NCI-H2171 treated with DMSO at 0.1 percent for 48 hours (cell line): ENCODE measurements around the gene MRPL45.

Source experiments
- DNase-seq: peaks from one replicate; lab custom pipeline; 2025; lab: John Stamatoyannopoulos, UW

Gene MRPL45

DNA sequence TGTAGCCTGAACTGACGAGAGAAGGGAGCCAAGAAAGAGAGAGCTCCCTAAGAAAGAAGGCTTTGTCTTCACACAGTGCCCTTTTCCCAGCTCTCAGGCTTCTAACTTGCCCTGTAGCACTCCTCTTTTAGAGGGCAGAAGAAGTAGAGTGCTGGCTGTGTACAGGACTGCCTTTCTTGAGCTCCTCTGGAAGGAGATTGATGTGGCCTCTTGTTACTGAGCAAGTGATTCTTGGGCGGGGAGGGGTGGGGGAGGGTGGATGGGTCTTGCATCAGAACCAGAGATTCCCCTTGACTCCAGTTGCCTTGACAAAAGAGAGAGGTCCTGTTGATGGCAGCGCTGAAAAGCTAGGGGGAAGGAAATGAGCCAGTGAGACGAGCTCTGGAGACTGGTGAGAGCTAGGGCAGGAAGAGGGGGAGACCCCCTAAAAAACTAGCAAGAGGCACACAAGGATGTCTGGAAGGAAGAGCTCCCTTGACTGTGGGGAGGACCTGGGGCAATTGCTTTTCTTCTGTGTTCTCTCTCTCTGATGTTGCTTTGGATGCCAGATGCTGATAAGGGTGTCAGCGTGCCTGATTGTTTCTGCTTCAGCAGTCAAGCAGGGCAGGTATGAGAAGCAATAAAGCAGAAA is 28.4 kb downstream of the MRPL45 start:
- DNase-seq: peak; percentile 90

DNA sequence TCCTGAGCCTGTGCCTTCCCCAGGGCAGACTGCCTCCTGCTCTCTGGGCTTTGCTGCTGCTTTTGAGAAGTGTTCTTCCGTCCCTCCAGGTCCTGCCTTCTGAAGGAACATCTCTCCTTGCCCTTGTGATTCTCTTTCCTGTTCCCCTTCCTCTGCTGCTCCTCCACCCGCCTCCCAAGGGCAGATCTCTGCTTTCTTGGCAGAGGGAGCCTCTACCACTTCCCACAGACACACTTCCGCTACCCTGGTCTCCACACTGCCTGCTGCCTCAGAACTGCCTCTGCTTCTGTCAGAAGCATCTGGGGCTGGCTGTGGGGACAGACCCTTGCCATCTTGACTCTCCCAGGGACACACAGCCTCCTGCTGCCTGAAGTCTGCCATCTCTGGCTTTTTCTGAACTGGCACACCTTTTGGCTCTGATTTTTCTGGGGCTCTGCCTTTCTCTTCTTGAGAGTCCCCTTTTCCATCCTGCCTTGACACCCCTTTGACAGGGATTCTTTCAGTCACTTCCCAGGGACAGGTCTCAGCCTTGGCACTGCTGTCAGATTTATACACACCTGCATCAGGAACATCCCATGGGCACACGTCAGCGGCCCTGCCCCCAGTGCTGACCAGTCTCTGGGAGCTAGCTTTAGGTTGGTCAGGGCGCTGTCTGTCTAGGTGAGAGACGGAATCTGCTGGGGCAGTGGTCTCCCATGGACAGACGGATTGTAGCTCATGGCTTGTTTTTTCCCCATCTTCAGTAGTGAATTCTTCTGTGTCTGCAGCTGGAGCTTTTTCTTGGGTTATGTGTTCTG is 30.2 kb downstream of the MRPL45 start:
- peak; percentile 37 for DNase-seq

DNA sequence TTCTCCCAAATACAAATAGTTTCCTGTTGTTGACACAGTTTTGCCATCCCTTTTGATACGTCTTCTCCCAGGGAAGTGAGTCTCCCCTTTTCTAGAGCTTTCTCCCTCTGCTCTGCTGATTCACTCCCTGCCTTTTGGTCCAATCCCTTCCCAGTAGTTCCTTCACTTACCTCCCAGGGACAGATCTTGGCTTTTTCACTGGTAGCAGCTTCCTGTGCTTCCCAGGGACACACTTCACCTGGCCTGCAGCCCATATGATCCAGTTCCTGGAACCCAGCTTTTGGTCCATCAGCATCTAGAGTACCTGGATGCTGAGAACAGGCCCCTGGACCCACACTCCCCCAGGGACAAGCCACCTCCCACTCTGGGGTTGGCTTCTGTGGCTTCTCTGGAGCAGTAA is 31.0 kb downstream of the MRPL45 start:
- DNase-seq: no peak

DNA sequence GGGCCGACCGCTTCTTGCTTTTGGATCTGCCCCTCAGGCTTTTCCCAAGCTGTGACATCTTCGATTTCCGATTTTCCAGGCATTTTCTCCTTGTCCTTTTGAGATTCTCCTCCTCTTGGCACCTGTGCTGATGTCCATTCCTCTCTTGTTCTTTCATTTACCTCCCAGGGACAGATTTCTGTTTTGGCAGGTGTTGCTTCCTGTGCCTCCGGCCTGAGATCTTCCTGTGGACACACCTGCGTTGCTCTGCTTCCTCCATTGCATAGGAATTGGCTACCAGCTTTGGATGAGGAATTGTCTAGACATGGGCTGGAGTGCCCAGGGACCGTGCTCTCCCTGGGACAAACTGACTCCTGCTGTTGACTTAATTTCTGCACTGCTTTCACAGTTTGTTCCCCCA is 31.7 kb downstream of the MRPL45 start:
- DNase-seq: no peak

DNA sequence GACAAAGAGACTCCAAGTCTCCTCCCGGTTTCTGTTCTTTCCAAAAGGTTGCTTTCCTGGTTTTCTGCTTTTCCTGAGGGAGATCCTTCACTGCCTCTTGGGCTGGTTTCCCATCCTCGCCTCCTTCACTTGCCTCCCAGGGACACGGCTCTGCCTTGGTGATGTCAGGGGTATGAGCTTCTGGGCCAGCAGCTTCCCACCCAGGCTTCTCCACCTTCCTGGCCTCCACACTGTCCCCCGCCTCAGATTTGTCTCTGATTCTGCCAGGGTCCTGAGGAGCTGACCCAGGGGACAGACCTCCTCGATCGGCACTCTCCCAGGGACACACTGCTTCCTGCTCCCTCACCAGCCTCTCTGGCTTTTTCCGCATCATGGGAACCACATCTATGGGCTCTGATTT is 32.3 kb downstream of the MRPL45 start:
- DNase-seq: no peak

DNA sequence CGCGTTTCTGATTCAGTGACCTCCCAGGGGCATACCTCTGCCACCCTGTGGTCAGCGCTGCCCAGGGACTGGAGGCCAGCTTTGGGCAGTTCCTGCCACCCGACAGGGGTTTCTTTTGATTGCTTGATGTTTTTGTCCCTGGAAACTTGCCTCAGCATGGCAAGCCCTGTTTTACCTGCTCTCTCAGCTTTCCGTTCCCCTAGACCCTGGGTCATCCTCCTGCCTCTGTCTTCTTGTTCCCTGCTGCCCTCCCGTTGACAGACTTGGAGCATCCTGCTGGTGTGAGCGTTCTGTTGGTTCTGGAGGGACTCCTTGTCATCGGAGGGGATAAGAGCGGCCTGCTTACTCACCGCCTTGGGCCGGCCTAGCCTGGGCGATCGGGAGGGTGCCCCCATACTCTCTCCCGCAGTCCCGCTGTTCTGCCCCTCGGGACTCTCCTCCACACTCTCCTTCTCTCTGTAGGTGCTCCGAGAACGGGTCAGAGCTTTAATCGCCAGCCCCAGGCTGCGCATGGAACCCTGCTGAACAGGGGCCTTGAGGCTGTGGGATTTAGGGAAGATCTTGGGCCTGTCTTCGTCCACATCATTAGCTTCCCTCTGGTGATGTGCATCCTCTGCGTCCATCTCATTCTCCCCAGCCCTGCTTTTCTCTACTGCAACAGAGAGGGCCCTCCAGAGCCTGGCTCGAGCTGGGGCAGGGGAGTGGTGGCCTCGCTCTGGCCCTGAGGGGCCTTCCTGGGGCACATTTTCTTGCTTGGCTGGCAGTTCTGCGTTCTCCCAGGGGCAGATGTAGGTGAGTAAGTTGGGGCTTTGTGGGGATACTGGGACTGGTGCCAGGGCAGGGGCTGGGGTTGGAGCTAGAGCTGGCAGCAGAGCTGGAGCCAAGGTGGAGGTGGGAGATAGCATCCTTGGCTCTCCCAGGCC is 33.1 kb downstream of the MRPL45 start:
- no peak for DNase-seq

DNA sequence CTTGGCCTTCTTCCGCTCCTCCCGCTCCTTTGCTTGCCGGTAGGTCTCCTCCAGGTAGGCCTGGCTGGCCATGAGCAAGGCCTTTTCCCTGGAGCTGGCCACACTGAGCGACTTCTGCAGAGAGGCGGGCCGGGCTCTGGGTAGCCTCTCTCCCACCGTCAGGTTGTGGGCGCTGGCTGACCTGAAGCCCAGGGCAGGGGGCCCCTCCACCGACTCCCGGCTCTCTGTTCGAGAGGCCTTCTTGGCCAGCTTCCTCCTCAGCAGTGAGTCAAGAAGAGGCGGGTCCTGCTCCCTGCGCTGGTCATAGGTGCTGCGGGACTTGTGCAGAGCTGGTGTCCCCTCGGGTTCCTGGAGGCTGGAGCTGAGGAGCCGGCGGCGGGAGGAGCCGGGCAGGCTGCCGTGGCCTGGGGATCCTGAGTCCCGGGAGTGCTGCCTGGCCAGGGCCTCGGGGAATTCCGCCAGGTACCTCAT is 34.0 kb downstream of the MRPL45 start:
- DNase-seq: no peak

DNA sequence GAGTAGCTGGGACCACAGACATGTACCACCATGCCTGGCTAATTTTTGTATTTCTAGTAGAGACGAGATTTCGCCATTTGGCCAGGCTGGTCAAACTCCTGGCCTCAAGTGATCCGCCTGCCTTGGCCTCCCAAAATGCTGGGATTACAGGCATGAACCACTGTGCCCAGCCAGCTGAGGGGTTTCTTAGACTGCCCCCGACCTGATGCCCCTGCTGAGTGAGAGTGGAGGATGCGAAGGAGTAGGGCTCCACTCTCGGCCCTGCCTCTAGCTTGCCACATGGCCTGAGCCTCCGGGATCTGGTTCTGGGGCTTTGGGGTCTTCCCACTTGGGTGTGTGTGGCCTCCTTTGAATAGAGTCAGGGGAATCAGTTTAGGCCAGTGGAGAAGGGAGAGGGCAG is 35.8 kb downstream of the MRPL45 start:
- DNase-seq: no peak

DNA sequence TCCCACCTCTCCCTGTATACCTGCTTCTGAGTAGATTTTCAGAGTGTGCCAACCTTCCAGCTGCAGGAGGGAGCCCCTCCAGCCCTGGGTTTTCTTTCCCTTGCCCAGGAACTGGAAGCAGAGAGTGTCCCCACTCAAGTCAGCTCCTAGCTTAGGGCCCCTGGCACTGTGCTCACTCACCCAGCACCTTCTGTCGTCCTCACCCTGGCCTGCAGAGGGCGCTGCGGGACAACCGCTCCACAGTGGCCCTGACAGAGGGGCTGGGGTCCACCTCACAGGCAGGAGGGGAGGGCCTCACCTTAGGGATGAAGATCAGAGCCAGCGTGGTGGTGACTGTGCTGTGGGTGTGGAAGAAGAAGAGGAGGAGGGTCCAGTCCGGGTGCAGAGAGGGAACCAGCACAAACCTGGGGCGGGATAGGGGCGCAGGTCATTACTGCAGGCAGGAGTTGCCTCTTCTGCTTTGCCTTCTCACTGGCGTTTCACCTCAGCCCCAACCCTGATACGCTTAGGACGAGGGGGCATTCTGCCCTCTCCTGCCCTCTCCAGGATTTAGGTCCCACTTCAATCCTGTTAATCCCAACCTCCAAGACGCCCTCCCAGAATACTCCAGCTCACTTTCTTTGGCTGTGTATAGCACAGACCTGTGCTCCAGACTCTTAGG is 36.8 kb downstream of the MRPL45 start:
- no peak for DNase-seq

DNA sequence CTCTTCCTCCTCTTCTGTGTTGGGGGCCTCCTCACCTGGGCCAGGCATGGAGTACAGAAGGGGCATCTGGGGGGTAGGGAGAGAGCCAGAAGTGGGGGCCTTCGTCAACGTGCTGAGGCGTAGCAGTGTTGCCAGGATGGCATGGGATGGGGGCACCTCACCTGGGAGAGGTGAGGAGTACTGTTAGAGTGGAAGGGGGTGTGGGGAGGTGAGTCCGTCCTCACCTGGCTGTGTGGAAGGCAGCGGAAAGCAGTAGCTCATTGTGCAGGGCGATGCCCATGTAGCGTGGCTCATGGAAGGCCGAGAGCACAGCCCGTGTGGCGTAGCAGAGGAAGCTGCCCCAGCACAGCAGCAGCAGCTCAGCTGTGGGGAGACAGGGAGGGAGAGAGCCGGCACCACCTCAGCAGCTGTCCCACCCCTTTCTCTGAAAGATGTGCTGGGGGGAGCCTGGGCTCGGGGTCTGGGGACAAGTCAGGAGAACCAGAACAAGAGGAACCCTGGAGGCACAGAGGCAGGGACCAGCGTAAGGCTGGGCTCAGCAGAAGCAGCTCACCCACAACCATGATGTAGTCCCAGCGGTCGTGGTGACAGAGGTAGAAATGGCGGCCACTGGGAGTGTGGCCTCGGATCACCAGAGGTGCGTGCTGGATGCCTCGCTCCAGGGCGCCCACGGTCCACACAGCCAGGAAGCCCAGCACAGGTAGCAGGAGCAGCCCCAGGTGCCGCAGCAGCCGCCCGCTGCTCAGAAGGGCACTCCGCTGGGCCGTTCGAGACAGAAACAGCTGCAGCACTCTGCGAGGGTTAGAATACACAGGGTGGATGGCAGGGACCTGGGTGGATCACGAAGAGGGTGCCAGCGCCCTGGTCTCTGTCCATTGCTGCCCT is 37.8 kb downstream of the MRPL45 start:
- DNase-seq: no peak

DNA sequence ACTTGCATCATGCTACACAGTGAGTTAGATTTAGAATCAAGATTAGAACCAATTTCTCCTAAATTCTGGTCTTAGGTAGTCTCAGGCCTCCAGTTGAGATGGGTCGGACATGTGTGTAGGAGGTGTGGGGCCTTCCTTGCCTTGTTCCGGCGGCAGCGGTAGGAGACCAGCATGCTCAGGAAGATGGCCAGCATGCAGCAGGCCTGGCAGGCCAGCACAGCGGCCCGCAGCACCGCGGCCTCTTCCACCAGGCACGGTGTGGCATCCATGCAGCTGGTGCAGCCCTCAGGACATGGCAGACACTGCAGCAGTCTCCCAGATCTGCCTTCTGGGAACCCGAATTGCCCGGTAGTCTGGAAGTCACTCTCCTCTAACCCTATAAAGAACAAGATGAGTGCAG is 39.9 kb downstream of the MRPL45 start:
- no peak for DNase-seq

DNA sequence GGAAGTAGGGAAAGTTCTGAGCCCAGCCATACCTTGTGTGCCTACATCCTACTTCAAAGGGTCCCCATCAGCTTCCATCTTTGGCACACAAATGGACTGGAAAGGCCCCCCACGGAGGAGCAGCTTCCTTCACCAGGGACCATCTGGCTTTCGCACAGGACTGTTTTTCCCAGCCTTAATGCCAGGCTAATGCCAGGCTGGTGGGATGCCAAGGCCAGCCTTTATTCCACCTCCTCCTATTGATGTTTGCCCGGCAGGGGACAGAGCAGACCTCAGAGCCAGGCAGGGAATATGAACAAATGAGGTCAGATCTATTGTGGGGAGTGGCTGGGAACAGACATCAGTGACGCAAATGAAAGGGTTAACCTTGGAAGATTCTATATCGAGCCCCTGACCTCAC is 41.1 kb downstream of the MRPL45 start:
- DNase-seq: peak; percentile 39

DNA sequence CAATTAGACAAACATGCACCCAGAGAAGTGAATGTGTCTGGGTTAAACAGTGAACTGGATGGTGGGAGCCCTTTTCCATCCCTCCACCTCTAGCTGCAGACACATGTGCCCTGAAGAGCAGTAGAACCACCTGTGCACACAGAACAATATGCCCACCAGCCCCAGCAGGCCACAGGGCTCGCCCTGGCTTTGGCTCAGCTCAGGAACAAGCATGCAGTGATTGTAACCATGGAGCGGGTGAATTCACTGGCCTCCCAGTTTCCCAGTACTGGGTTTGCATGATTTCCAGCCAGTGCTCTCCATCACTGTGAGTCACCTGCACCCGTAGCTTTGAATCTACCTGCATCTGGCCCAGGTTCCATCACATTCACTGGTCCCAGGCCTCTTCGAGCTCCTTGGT is 41.6 kb downstream of the MRPL45 start:
- DNase-seq: no peak

DNA sequence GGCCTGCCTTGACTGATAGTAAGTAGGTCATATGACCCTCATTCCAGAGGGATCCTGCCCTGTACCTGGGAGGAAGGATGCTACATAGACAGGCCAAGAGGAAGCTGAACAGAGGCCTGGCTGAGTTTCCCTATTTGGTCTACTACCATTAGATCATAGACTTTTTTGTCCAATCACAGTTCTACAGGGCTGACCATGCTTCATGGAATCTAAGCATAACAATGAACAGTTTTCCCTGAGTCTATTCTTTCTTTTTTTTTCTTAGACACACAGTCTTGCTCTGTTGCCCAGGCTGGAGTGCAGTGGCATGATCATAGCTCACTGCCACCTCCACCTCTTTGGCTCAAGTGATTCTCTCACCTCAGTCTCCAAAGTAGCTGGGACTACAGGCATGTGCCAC is 42.9 kb downstream of the MRPL45 start:
- DNase-seq: no peak

DNA sequence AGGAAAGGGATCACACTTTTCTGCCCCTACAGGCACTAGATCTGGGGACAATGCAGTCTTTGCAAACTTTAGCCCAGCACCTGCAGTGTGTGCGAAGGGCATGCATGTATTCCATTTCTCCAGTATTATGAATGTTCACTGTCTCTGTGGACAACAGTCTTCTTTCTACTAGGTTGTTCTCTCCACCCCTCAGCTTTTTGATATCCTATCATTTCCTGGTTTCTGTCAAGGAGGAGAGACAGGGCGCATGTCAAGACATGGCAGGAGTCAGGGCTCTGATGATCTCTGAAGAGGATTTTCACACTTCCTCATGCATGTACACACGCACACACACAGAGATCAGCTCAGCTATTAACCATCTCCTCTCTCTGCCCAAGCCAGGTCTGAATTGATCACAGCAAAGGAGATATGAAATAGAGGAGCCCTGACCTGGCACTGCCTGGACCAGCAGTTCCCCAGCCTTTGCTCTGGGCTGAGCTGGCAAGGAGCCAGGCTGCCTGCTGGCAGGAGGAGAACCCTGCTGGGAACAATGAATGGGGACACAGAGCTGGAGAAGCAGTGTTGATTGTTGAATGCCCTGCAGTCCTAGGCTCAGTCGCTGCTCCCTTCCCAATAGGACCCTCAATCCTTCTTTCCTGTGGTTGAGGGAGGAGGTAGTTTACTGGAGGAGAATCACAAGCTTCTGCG is 44.2 kb downstream of the MRPL45 start:
- DNase-seq: peak; percentile 81

DNA sequence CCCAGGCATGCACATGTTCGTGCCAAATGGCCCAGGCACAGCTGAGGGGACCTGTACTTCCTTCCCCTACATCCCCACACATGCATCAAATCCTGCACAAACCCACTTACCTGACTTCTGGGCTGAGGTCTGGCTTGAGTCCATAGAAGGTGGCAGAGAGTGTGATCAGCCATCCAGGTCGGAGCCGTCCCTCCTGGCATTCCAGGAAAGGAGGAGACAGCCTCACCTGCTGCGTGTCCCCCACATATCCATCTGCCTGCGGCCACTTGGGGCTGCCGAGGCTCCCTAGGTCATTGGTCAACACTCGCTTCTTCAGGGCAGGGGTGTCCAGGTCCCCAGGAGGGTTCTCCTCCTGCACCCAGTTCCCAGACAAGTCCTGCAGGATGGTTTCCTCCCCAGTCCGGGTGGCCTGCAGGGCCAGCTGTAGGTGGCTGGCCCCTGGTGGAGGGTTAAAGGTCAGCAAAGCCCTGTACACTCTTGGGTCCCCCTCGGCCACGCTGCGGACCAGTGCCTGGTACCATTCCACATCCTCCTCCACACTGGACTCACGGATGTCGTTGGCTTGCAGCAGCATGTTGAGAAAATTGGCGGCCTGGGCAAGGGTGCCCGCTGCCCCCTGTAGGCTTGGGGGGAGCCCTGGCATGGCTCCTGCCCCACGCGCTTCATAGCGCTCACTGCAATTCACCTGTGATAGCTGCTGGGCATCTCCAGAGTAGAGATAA is 46.1 kb downstream of the MRPL45 start:
- DNase-seq: no peak

DNA sequence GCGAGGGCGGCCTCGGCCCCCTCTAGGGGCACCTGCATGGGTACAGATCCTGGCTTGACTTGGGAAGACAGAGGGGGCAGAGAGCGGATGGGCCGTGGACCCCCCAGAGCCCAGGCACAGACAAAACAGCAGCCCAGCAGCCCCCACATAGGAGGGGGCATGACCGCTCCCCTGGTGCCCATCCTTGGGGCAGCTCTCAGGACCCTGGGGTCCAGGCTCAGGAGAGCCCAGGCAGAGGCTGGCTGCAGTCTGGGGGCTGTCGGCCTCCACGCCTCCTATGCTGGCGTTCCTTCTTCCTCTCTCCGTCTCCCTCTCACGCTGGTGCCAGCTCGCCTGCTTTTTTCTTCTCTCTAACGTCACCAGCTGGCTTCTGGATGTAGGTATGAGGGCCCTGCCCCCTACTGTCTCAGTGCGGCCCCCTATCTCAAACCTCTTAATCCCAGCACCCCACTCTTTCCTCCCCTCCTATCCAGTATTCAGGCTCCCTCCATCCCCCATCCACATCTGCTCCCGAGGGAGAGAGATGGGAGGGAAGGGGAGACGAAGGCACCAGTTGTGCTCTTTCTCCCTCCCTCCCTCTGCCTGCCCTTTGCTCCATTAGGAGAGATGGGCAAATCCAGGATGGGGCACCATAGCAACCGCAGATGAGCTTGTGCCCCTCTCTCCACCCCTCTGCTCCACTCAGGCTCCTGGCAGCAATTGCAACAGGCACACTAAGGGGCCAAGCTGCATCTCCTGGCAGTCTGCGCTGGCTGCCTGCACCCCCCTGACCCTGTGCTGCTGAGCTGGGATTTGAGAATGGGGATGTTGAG is 46.8 kb downstream of the MRPL45 start, which contains the start of gene GPR179:
GPR179 (minus strand) TSS at position 349 of the 812 bp plus-strand sequence; CDS start at position 182, 167 bp downstream.
- DNase-seq: peak; percentile 85

DNA sequence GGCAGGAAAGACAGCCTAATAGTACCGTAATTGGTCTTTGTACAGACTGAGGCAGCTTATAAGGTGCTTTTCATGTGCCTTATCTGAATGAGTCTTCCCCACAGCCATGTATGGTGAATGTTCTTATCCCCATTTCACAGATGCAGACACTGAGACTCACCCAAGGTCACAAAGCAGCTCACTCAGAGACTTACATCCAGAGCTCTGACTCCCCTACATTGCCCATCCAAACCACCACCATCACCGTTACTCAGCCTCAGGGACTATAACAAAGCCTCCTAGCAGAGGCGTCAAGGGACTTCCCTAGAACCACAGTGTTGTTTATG is 47.4 kb downstream of the MRPL45 start:
- DNase-seq: no peak

DNA sequence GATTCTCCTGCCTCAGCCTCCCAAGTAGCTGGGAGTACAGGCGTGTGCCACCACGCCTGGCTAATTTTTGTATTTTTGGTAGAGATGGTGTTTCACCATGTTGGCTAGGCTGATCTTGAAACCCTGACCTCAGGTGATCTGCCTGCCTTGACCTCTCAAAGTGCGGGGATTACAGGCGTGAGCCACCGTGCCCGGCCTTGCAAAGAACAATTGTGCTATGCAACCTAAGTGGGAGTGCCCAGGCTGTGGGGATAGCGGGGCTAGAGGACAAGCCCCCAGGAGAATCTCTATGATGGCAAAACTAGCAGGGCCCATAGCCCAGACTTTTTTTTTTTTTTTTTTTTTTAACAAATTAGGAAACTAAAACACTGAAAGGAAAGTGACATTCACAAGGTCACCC is 48.8 kb downstream of the MRPL45 start:
- DNase-seq: no peak
